ENCODE results near the gene ABCC9. TPM values are rescaled to one million over a fixed set of nuclear protein-coding genes. Genes with fewer than 3 reads are reported as not detected.

The ABCC9 gene
- under 1 TPM; 0.05 to 0.19 TPM for total RNA-seq

- Mint-ChIP-seq H3K27me3 (ENCODE audit: low read depth) (peaks cover 63% of the 10 kb centered on the region), H3K36me3 (ENCODE audit: insufficient read depth in 2 of 2) (peaks cover 0 to 4% of the 10 kb centered on the region in 2 donors), H3K9me3 (peaks cover 4 to 6% of the 10 kb centered on the region in 2 donors), H3K27ac (no peak within 1 kb of the TSS), H3K4me1 (ENCODE audit: low read depth) (peaks cover 19% of the 10 kb centered on the region), H3K4me3 (peak within 1 kb of the TSS; percentile 76 to 84)
- DNase-seq (peak; percentile 37 to 40), ATAC-seq (replicated peaks in 1 of 2) (peak; percentile 79 to 84)
Observed at GRCh38 chr12:21940549-21941505, at the start of gene ABCC9. TSS of gene ABCC9 (minus strand) at chr12:21941426. CDS start at chr12:21936674, 4,752 bp downstream.

DNA sequence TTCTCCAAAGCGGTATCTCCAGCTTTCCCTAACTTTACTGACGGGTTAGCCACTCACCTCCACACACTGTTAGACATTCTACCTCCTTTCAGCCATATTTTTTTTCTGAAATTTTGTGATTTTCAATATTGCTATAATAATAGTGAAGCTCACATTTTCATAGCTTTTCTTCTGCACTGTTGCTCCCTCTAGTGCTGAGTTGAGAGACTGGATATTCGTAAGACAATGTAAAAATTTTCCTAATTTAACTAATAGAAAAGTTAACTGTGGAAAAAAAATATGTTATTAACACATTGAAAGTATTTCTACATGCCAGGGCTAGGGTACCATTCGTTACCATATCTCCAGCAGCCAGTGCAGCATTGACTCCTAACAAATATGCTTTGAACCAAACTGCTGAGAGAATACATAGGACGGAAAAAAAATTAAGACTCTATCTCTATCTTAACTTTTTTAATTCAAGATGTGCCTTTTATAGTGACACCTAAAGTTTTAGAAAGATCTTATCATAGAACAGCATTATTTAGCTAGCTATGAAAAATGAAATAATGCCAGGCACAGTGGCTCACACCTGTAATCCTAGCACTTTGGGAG, 48.7 kb upstream of the ABCC9 start:
- Mint-ChIP-seq H3K27ac (no peak overlapping the region), H3K9me3 (no peaks in the 10 kb centered on the region), H3K4me1 (ENCODE audit: low read depth) (peaks cover 8% of the 10 kb centered on the region), H3K27me3 (ENCODE audit: low read depth) (peaks cover 21% of the 10 kb centered on the region), H3K4me3 (no peak overlapping the region), H3K36me3 (ENCODE audit: insufficient read depth in 2 of 2) (no peaks in the 10 kb centered on the region)
- DNase-seq (no peak), ATAC-seq (replicated peaks in 1 of 2) (no peak)

- Mint-ChIP-seq H3K4me3 (no peak overlapping the region), H3K36me3 (ENCODE audit: insufficient read depth in 2 of 2) (no peaks in the 10 kb centered on the region), H3K9me3 (no peaks in the 10 kb centered on the region), H3K27ac (no peak overlapping the region), H3K27me3 (ENCODE audit: low read depth) (peaks cover 21% of the 10 kb centered on the region), H3K4me1 (ENCODE audit: low read depth) (peaks cover 8% of the 10 kb centered on the region)
- ATAC-seq (replicated peaks in 1 of 2) (no peak), DNase-seq (no peak)
Observed at GRCh38 chr12:21988619-21989018, 47.4 kb upstream of the ABCC9 start.

- no peaks in the 10 kb centered on the region for H3K36me3 Mint-ChIP-seq (ENCODE audit: insufficient read depth in 2 of 2)
- ATAC-seq (replicated peaks in 1 of 2) (no peak), DNase-seq (no peak)
- H3K4me1 Mint-ChIP-seq (ENCODE audit: low read depth), result peaks cover 3% of the 10 kb centered on the region
- H3K27me3 Mint-ChIP-seq (ENCODE audit: low read depth), result peaks cover 21% of the 10 kb centered on the region
- H3K4me3 Mint-ChIP-seq, result no peak overlapping the region
- H3K27ac Mint-ChIP-seq, result no peak overlapping the region
- no peaks in the 10 kb centered on the region for H3K9me3 Mint-ChIP-seq
Observed at GRCh38 chr12:21987755-21988154, 46.5 kb upstream of the ABCC9 start.

- H3K27me3 Mint-ChIP-seq (ENCODE audit: low read depth), result peaks cover 22% of the 10 kb centered on the region
- H3K36me3 Mint-ChIP-seq (ENCODE audit: insufficient read depth in 2 of 2), result no peaks in the 10 kb centered on the region
- DNase-seq, result no peak
- no peaks in the 10 kb centered on the region for H3K4me1 Mint-ChIP-seq (ENCODE audit: low read depth)
- H3K27ac Mint-ChIP-seq, result no peak overlapping the region
- no peak overlapping the region for H3K4me3 Mint-ChIP-seq
- no peak for ATAC-seq (replicated peaks in 1 of 2)
- H3K9me3 Mint-ChIP-seq, result no peaks in the 10 kb centered on the region
Observed at GRCh38 chr12:21985155-21985554, 43.9 kb upstream of the ABCC9 start.

GRCh38 chr12:21984375-21984774, 43.1 kb upstream of the ABCC9 start:
- Mint-ChIP-seq H3K4me3 (no peak overlapping the region), H3K36me3 (ENCODE audit: insufficient read depth in 2 of 2) (no peaks in the 10 kb centered on the region), H3K27ac (no peak overlapping the region), H3K27me3 (ENCODE audit: low read depth) (peaks cover 30% of the 10 kb centered on the region), H3K9me3 (no peaks in the 10 kb centered on the region), H3K4me1 (ENCODE audit: low read depth) (no peaks in the 10 kb centered on the region)
- ATAC-seq (replicated peaks in 1 of 2), result peak; percentile 55 to 66
- no peak for DNase-seq

DNA sequence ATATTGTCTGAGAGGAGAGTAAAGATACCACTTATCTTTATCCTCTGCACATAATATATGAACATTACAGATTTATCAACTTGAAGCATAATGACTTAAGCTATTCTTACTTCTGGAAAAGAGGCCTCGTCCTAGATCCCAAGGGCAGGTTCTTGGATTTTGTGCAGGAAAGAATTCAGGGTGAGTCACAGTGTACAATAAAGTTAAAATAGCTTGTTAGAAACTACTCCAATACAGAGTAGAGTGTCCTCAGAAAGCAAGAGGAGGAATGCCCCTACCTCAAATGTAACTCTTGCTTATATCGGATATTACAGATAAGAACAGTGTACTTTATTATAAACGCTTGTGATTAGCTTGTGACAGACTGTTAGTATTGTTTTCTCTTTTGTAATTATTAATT, 41.9 kb upstream of the ABCC9 start:
- Mint-ChIP-seq H3K4me1 (ENCODE audit: low read depth) (no peaks in the 10 kb centered on the region), H3K9me3 (no peaks in the 10 kb centered on the region), H3K4me3 (no peak overlapping the region), H3K36me3 (ENCODE audit: insufficient read depth in 2 of 2) (no peaks in the 10 kb centered on the region), H3K27ac (no peak overlapping the region), H3K27me3 (ENCODE audit: low read depth) (peaks cover 28% of the 10 kb centered on the region)
- ATAC-seq (replicated peaks in 1 of 2) (no peak), DNase-seq (no peak)

DNA sequence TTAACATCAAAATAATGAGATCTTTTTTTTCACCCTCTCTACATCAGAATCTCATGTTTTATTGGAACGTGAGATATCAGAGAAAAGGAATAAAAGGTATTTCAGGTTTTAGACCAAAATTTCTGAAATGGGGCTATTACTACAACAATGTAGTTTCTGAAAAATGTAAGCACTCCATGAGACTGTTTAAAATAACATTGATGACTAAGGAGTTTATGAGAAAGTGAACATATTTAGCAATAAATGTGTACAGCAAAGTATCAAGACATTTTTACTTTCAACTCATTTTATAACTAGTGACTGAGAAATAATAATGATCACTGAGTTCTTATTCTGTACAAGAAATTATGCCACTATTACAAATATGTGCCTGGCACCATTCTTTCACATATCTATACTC, 39.3 kb upstream of the ABCC9 start:
- Mint-ChIP-seq H3K27ac (no peak overlapping the region), H3K4me1 (ENCODE audit: low read depth) (no peaks in the 10 kb centered on the region), H3K9me3 (no peaks in the 10 kb centered on the region), H3K36me3 (ENCODE audit: insufficient read depth in 2 of 2) (no peaks in the 10 kb centered on the region), H3K4me3 (no peak overlapping the region), H3K27me3 (ENCODE audit: low read depth) (peaks cover 12% of the 10 kb centered on the region)
- ATAC-seq (replicated peaks in 1 of 2) (no peak), DNase-seq (no peak)

- no peaks in the 10 kb centered on the region for H3K36me3 Mint-ChIP-seq (ENCODE audit: insufficient read depth in 2 of 2)
- no peaks in the 10 kb centered on the region for H3K4me1 Mint-ChIP-seq (ENCODE audit: low read depth)
- DNase-seq, result no peak
- H3K4me3 Mint-ChIP-seq, result no peak overlapping the region
- H3K27ac Mint-ChIP-seq, result no peak overlapping the region
- no peak for ATAC-seq (replicated peaks in 1 of 2)
- peaks cover 22% of the 10 kb centered on the region for H3K27me3 Mint-ChIP-seq (ENCODE audit: low read depth)
- H3K9me3 Mint-ChIP-seq, result no peaks in the 10 kb centered on the region
Observed at GRCh38 chr12:21975293-21975692, 34.1 kb upstream of the ABCC9 start.

- Mint-ChIP-seq H3K36me3 (ENCODE audit: insufficient read depth in 2 of 2) (no peaks in the 10 kb centered on the region), H3K4me3 (no peak overlapping the region), H3K9me3 (peaks cover 0 to 3% of the 10 kb centered on the region in 2 donors), H3K27me3 (ENCODE audit: low read depth) (peaks cover 10% of the 10 kb centered on the region), H3K27ac (no peak overlapping the region), H3K4me1 (ENCODE audit: low read depth) (no peaks in the 10 kb centered on the region)
- DNase-seq (no peak), ATAC-seq (replicated peaks in 1 of 2) (no peak)
Observed at GRCh38 chr12:21973221-21973620, 32.0 kb upstream of the ABCC9 start.

GRCh38 chr12:21972055-21972454, 30.8 kb upstream of the ABCC9 start:
- no peaks in the 10 kb centered on the region for H3K4me1 Mint-ChIP-seq (ENCODE audit: low read depth)
- no peaks in the 10 kb centered on the region for H3K36me3 Mint-ChIP-seq (ENCODE audit: insufficient read depth in 2 of 2)
- no peak overlapping the region for H3K4me3 Mint-ChIP-seq
- ATAC-seq (replicated peaks in 1 of 2), result no peak
- DNase-seq, result no peak
- H3K9me3 Mint-ChIP-seq, result peaks cover 0 to 3% of the 10 kb centered on the region in 2 donors
- no peak overlapping the region for H3K27ac Mint-ChIP-seq
- H3K27me3 Mint-ChIP-seq (ENCODE audit: low read depth), result peaks cover 10% of the 10 kb centered on the region

DNA sequence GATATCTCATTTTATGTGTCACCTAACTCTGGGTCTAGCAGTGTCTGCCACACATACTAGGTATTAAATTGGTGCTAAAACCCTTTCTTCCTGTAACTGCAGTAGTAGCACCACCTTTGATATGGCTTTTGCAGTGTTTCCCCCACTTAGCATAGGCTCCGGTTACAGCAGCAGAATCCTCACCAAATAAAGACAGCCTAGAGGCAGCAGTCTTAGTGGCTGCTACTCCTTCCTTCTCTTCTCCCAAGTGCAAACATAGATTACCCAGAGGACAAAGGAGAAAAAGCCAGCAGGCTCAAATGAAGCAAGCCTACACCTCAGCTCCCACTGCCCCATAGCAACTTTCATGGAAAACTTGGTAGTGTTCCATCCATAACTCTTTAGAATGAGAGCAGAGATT, 30.1 kb upstream of the ABCC9 start:
- Mint-ChIP-seq H3K4me3 (no peak overlapping the region), H3K4me1 (ENCODE audit: low read depth) (no peaks in the 10 kb centered on the region), H3K27ac (no peak overlapping the region), H3K36me3 (ENCODE audit: insufficient read depth in 2 of 2) (no peaks in the 10 kb centered on the region), H3K9me3 (peaks cover 0 to 3% of the 10 kb centered on the region in 2 donors), H3K27me3 (ENCODE audit: low read depth) (peaks cover 10% of the 10 kb centered on the region)
- DNase-seq (no peak), ATAC-seq (replicated peaks in 1 of 2) (no peak)

- H3K27ac Mint-ChIP-seq, result no peak overlapping the region
- DNase-seq, result no peak
- no peak for ATAC-seq (replicated peaks in 1 of 2)
- no peak overlapping the region for H3K4me3 Mint-ChIP-seq
- H3K36me3 Mint-ChIP-seq (ENCODE audit: insufficient read depth in 2 of 2), result no peaks in the 10 kb centered on the region
- peaks cover 8% of the 10 kb centered on the region for H3K27me3 Mint-ChIP-seq (ENCODE audit: low read depth)
- H3K4me1 Mint-ChIP-seq (ENCODE audit: low read depth), result no peaks in the 10 kb centered on the region
- H3K9me3 Mint-ChIP-seq, result peaks cover 2% of the 10 kb centered on the region in 2 donors
Observed at GRCh38 chr12:21962821-21963220, 21.6 kb upstream of the ABCC9 start.
